ENCODE data around the gene MED7.
A peak's percentile ranks its signal among the peaks of the same experiment; 100 is the strongest.

MED7 gene

GRCh38 chr5:157100140-157100679, 42.5 kb downstream of the MED7 start:
- Histone ChIP-seq H3K4me1 (ENCODE audit: control insufficient read depth in 1 of 2, insufficient read depth in 2 of 2, low read length in 2 of 2) (no peaks in the 10 kb centered on the region), H4K12ac (ENCODE audit: low read depth, low read length) (no peak overlapping the region), H3K79me1 (ENCODE audit: low read length) (peaks cover 2% of the 10 kb centered on the region), H3K9ac (ENCODE audit: low read length) (no peak overlapping the region), H3K4me3 (ENCODE audit: low read depth, low read length) (no peak overlapping the region), H2BK120ac (ENCODE audit: insufficient read depth, low read length, poor library complexity) (no peak overlapping the region), H3K4ac (ENCODE audit: low read depth, low read length) (no peak overlapping the region), H3K27me3 (ENCODE audit: insufficient read depth, low read length) (no peaks in the 10 kb centered on the region), H4K91ac (ENCODE audit: low read depth, low read length) (no peak overlapping the region), H3K79me2 (ENCODE audit: control insufficient read depth, insufficient read depth, low read length, poor library complexity) (no peaks in the 10 kb centered on the region), H3K23ac (ENCODE audit: low read length) (no peak overlapping the region), H3K9me3 (ENCODE audit: insufficient read depth, low read depth, low read length) (no peaks in the 10 kb centered on the region), H3K14ac (ENCODE audit: low read length) (no peak overlapping the region), H3K4me2 (ENCODE audit: low read length) (no peak overlapping the region), H2BK12ac (ENCODE audit: low read length) (peak overlapping the region; percentile 31), H3K27ac (ENCODE audit: low read depth, low read length) (no peak overlapping the region), H3K36me3 (ENCODE audit: control insufficient read depth in 1 of 2, insufficient read depth in 2 of 2, low read length in 2 of 2) (no peaks in the 10 kb centered on the region), H4K8ac (ENCODE audit: low read depth, low read length) (no peak overlapping the region), H2AK5ac (ENCODE audit: low read length) (no peak overlapping the region), H2BK5ac (ENCODE audit: low read depth, low read length, poor library complexity) (no peak overlapping the region), H2AFZ (ENCODE audit: insufficient read depth, low read length, poor library complexity) (no peak overlapping the region), H3K18ac (ENCODE audit: low read length) (no peak overlapping the region)
- peak in 1 of 2 donors; percentile 47 for DNase-seq
- no CpG with 5 or more reads among the region's 2 CpGs for WGBS (ENCODE audit: extremely low coverage, insufficient coverage, insufficient read length)

GRCh38 chr5:157088342-157088990, 54.2 kb downstream of the MED7 start:
- Histone ChIP-seq H3K79me1 (ENCODE audit: low read length) (no peaks in the 10 kb centered on the region), H4K12ac (ENCODE audit: low read depth, low read length) (no peak overlapping the region), H4K8ac (ENCODE audit: low read depth, low read length) (no peak overlapping the region), H3K14ac (ENCODE audit: low read length) (no peak overlapping the region), H2AFZ (ENCODE audit: insufficient read depth, low read length, poor library complexity) (no peak overlapping the region), H3K9ac (ENCODE audit: low read length) (no peak overlapping the region), H4K91ac (ENCODE audit: low read depth, low read length) (no peak overlapping the region), H3K18ac (ENCODE audit: low read length) (no peak overlapping the region), H3K36me3 (ENCODE audit: control insufficient read depth in 1 of 2, insufficient read depth in 2 of 2, low read length in 2 of 2) (no peaks in the 10 kb centered on the region), H3K4me3 (ENCODE audit: low read depth, low read length) (no peak overlapping the region), H3K23ac (ENCODE audit: low read length) (no peak overlapping the region), H2AK5ac (ENCODE audit: low read length) (no peak overlapping the region), H2BK5ac (ENCODE audit: low read depth, low read length, poor library complexity) (no peak overlapping the region), H2BK12ac (ENCODE audit: low read length) (no peak overlapping the region), H3K79me2 (ENCODE audit: control insufficient read depth, insufficient read depth, low read length, poor library complexity) (no peaks in the 10 kb centered on the region), H3K4me1 (ENCODE audit: control insufficient read depth in 1 of 2, insufficient read depth in 2 of 2, low read length in 2 of 2) (no peaks in the 10 kb centered on the region), H3K27me3 (ENCODE audit: insufficient read depth, low read length) (no peaks in the 10 kb centered on the region), H3K27ac (ENCODE audit: low read depth, low read length) (no peak overlapping the region), H2BK120ac (ENCODE audit: insufficient read depth, low read length, poor library complexity) (no peak overlapping the region), H3K4me2 (ENCODE audit: low read length) (no peak overlapping the region), H3K9me3 (ENCODE audit: insufficient read depth, low read depth, low read length) (no peaks in the 10 kb centered on the region), H3K4ac (ENCODE audit: low read depth, low read length) (no peak overlapping the region)
- DNase-seq, result no peak
- WGBS (ENCODE audit: extremely low coverage, insufficient coverage, insufficient read length), result no CpG with 5 or more reads among the region's 3 CpGs

All from trophoblast cell (in vitro differentiated cells and primary cell).